Prostate gland (tissue), 2 donors: ENCODE data around the gene SCGB1C1.

Experiments
- CTCF ChIP-seq, 4 experiments: fragments of 200-600 bp in 2 of 4; fragments of 450-650 bp in 2 of 4; sonication (generic) in 2 of 4; IDR thresholded peaks; 1 replicate in 3 of 4; 2 replicates in 1 of 4; pipeline ENCODE4 v1.5.1; 2016 to 2019; ENCODE audit warnings: antibody characterized with exemption in 4 of 4, mild to moderate bottlenecking in 2 of 4, moderate library complexity in 2 of 4
- POLR2A ChIP-seq: fragments of 450-650 bp; IDR thresholded peaks from one replicate; pipeline ENCODE4 v1.6.1; 2016; ENCODE audit warnings: antibody characterized with exemption, mild to moderate bottlenecking
- POLR2AphosphoS5 ChIP-seq: sonication (generic); formaldehyde crosslinking; IDR thresholded peaks from one replicate; pipeline ENCODE4 v1.6.1; 2017; ENCODE audit warnings: antibody characterized with exemption

- no peak for TF ChIP-seq POLR2A
- no peak for TF ChIP-seq CTCF (IDR thresholded peaks at IDR 0.05)
- TF ChIP-seq POLR2AphosphoS5 = no peak
Measured at GRCh38 chr11:208917-209260, 16.0 kb downstream of the SCGB1C1 start.
